Testis (tissue), 2 donors: ENCODE data around the gene VDAC2.

ENCODE experiments used
- POLR2A ChIP-seq: fragments of 450-650 bp; IDR thresholded peaks from one replicate; pipeline ENCODE4 v1.6.1; 2017; ENCODE audit warnings: antibody characterized with exemption, mild to moderate bottlenecking, moderate library complexity
- TF ChIP-seq, protein P1 (sequence below), 3 experiments: fragments of 450-650 bp in 2 of 3; fragments of 200-600 bp in 1 of 3; sonication (generic) in 1 of 3; IDR thresholded peaks; one replicate each; pipeline ENCODE4 v1.5.1; 2016 to 2019; ENCODE audit warnings: antibody characterized with exemption in 3 of 3, mild to moderate bottlenecking in 2 of 3, moderate library complexity in 1 of 3

GRCh38 chr10:75254739-75255138 is 44.1 kb downstream of the VDAC2 start:
- TF ChIP-seq, protein P1, sequence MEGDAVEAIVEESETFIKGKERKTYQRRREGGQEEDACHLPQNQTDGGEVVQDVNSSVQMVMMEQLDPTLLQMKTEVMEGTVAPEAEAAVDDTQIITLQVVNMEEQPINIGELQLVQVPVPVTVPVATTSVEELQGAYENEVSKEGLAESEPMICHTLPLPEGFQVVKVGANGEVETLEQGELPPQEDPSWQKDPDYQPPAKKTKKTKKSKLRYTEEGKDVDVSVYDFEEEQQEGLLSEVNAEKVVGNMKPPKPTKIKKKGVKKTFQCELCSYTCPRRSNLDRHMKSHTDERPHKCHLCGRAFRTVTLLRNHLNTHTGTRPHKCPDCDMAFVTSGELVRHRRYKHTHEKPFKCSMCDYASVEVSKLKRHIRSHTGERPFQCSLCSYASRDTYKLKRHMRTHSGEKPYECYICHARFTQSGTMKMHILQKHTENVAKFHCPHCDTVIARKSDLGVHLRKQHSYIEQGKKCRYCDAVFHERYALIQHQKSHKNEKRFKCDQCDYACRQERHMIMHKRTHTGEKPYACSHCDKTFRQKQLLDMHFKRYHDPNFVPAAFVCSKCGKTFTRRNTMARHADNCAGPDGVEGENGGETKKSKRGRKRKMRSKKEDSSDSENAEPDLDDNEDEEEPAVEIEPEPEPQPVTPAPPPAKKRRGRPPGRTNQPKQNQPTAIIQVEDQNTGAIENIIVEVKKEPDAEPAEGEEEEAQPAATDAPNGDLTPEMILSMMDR (IDR thresholded peaks at IDR 0.05): no peak
- TF ChIP-seq POLR2A: no peak
